Fibroblast of peridontal ligament (primary cell): ENCODE data around the gene TP53.
A peak's percentile ranks its signal among the peaks of the same experiment; 100 is the strongest.

ENCODE experiments used
- DNase-seq: peaks from one replicate; pipeline ENCODE4 v3.0.0-alpha.2; 2010; ENCODE audit errors: extremely low read depth

TP53 gene

GRCh38 chr17:7706631-7707354 is 19.5 kb upstream of the TP53 start:
- no peak for DNase-seq

GRCh38 chr17:7705269-7706255 is 18.3 kb upstream of the TP53 start:
- no peak for DNase-seq

DNA sequence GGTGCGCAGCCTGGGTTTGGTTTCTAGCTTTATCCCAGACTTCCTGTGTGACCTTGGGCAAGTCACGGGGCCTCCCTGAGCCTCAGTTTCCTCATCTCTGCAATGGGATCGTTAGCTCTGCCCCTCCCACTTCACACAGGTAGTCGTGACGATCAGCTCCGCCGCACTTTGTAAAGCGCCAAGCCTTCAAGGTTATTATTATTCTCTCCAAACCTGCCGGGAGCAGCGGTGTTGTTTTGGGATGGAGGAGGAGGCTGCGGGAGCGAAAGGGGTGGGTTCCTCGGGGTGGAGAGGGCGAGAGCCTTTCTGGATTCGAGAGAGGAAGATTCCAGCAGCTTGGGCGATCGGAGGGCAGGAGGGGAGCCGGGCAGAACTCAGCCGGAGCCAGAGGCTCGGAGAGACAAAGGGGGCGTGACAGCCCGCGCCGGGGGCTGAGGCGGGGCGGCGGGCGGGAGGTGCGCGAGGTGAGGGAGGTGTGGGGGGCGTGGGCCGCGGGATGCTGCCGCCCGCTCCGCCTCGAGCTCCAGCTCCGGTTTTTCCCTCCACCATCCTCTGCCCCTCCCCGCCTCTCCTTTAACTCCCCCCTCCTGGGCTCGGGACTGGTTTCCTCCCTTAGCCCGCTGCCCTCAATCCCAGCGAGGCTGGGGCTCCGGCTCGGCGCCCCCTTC is 17.4 kb upstream of the TP53 start, which contains the start of gene EFNB3:
Gene EFNB3 (plus strand): TSS at position 602 of the 668 bp plus-strand sequence. CDS start 397 bp downstream, outside the sequence.
- peak; percentile 22 for DNase-seq

GRCh38 chr17:7703584-7704479 is 16.5 kb upstream of the TP53 start:
- DNase-seq: peak; percentile 36

GRCh38 chr17:7702776-7703175 is 15.5 kb upstream of the TP53 start:
- DNase-seq: no peak

DNA sequence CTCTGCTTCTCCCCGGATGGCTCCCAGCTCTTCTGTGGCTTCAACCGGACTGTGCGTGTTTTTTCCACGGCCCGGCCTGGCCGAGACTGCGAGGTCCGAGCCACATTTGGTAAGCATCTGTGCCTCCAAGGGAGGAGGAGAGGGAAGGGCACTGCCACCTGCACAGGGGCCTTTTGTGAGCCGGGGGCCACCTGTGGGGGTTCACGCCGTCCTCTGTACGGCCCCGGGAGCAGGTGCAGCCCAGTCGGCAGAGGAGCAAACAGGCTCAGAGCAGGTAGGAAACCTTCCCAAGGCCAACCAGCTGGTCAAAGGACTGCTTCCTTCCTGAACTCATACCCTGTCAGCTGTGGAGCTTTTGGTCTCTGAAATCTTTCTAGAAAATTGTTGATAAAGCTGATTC is 14.4 kb upstream of the TP53 start:
- DNase-seq: no peak

- DNase-seq: no peak
Observed at GRCh38 chr17:7700510-7700909, 13.2 kb upstream of the TP53 start.

- DNase-seq: no peak
Observed at GRCh38 chr17:7697828-7698588, 10.7 kb upstream of the TP53 start.

DNA sequence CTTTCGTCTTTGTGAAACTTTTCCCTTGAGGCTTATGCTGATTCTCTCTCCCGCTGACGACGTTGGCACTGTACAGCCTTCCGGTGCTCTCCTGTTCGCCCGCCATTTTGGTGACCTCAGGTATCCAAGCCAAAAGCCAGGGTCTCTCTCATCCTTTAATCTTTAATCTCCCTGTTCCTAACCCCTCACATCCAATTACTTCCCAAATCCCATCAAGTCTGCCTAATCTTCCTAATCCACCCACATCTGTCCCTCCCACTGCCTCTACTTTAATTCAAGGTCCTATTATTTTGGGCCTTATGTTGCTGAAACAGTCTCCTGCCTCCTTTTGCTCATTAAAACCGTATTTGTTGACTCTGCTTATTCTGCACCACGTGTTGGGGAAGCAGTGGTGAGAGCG is 8.3 kb upstream of the TP53 start:
- no peak for DNase-seq

- no peak for DNase-seq
Observed at GRCh38 chr17:7688808-7689316, 1.6 kb upstream of the TP53 start.

- peak; percentile 99 for DNase-seq
Observed at GRCh38 chr17:7687908-7688807, 868 bp upstream of the TP53 start, which contains the start of gene WRAP53. WRAP53 (plus strand) TSS chr17:7688477; CDS start chr17:7688649, 172 bp downstream.

- DNase-seq: peak; percentile 90
Observed at GRCh38 chr17:7686222-7687071, 843 bp downstream of the TP53 start.

DNA sequence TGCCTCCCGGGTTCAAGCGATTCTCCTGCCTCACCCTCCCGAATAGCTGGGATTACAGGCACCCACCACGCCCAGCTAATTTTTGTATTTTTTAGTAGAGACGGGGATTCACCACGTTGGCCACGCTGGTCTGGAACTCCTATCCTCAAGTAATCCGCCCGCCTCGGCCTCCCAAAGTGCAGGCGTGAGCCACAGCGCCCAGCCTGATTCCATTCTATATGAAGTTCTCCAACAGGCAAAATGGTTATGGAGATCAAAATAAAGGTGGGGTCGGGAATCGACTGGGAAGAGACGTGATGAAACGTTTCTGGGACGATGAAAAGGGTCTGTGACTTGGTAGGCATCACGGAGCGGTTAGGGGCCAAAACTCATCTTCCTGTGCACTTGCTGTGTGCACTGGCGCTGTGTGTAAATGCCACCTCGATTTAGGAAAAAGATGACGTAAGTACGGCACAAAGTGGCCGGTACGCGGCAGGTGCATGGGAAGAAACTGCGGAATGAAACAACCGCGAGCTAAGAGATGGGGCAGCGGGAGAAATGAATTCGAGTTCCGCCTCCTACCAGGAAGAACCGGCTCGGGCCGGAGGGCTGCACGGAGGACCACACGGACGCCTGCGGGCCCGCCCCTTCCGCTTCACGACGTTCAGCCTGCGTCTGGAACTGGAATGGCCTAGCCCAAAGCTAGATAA is 1.6 kb downstream of the TP53 start:
- DNase-seq: peak; percentile 92

DNA sequence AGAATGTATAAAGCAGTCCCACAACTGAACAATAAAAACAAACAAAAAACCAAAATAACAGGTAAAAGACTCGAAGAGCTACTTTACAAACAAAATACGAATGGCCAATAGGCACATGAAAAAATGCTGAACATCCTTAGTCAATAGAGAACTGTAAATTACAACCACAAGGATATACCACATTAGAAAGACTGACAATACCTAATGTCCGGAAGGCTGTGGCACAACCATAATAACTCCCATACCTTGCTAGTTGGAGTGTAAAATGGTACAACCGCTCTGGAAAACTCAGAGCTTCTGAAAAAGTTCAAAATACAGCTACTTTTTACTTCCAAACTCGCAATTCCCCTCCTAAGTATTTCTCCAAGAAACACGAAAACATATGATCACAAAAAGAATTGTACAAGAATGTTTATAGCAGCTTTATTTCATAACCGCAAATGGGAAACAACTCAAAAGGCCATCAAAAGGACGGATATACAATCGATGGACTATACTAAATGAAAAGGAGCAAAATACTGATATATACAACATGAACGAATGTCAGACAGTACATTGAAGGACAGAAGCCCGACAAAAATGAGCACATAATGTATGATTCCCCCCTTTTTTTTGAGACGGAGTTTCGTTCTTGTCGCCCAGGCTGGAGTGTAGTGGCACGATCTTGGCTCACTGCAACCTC is 2.3 kb downstream of the TP53 start:
- peak; percentile 10 for DNase-seq

- no peak for DNase-seq
Observed at GRCh38 chr17:7677388-7678067, 9.8 kb downstream of the TP53 start.

DNA sequence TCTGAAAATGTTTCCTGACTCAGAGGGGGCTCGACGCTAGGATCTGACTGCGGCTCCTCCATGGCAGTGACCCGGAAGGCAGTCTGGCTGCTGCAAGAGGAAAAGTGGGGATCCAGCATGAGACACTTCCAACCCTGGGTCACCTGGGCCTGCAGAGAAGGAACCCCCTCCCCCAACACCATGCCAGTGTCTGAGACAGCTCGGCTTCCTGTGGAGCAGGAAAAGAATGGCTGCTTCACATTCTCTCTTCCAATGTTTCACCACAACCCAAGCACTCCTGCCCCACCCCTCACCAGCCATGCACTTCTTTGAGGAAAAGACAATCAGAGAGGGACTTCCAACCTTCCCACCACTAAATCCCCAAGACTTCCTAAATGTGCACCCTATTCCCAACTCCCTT is 10.8 kb downstream of the TP53 start:
- DNase-seq: no peak
